Progenitor cell of endocrine pancreas (in vitro differentiated cells): Measurements from ENCODE around the gene ZNF467. TPM values are rescaled to one million over a fixed set of nuclear protein-coding genes. Genes with fewer than 3 reads are reported as not detected.

Source experiments
- DNase-seq: peaks from one replicate; pipeline ENCODE4 v3.0.0; 2021; ENCODE audit warnings: low spot score; ENCODE audit not compliant: unreplicated experiment
- H3K27ac Mint-ChIP-seq: 2 replicates; pipeline ENCODE4 v1.8.0; 2021; ENCODE audit warnings: mild to moderate bottlenecking, moderate library complexity, mixed read lengths
- H3K27me3 Mint-ChIP-seq: 2 replicates; pipeline ENCODE4 v1.8.0; 2021; ENCODE audit warnings: mixed read lengths
- H3K36me3 Mint-ChIP-seq: 2 replicates; pipeline ENCODE4 v1.8.0; 2022; ENCODE audit warnings: mixed read lengths; ENCODE audit not compliant: insufficient read depth
- H3K4me1 Mint-ChIP-seq: 2 replicates; pipeline ENCODE4 v1.8.0; 2021; ENCODE audit warnings: low read depth, mixed read lengths
- H3K4me3 Mint-ChIP-seq: 2 replicates; pipeline ENCODE4 v1.8.0; 2021; ENCODE audit warnings: low read depth, mild to moderate bottlenecking, moderate library complexity, mixed read lengths
- H3K9me3 Mint-ChIP-seq: 2 replicates; pipeline ENCODE4 v1.8.0; 2021; ENCODE audit warnings: low read depth, mixed read lengths
- CTCF ChIP-seq: fragments of 200-600 bp; sonication (generic); IDR thresholded peaks from one replicate; pipeline ENCODE4 v1.5.0; 2021; ENCODE audit warnings: antibody characterized with exemption, mild to moderate bottlenecking; ENCODE audit not compliant: unreplicated experiment
- total RNA-seq: library from RNA; stranded (reverse); gene quantifications from 2 replicates; pipeline ENCODE4 v1.2.1, GENCODE V29; 2021

ZNF467 gene
- total RNA-seq, 1 donor from 2014 or later: 16.1 TPM

- DNase-seq: no peak
- H3K36me3 Mint-ChIP-seq: no peaks in the 10 kb centered on the region
- no peak overlapping the region for H3K4me3 Mint-ChIP-seq
- TF ChIP-seq CTCF: no peak
- H3K27me3 Mint-ChIP-seq: peaks cover 44% of the 10 kb centered on the region
- H3K9me3 Mint-ChIP-seq: no peaks in the 10 kb centered on the region
- H3K4me1 Mint-ChIP-seq: no peaks in the 10 kb centered on the region
- H3K27ac Mint-ChIP-seq: no peak overlapping the region
Observed at GRCh38 chr7:149790754-149791360, 17.5 kb upstream of the ZNF467 start.

GRCh38 chr7:149790146-149790548 is 16.8 kb upstream of the ZNF467 start:
- H3K27me3 Mint-ChIP-seq: peaks cover 44% of the 10 kb centered on the region
- peak overlapping the region; percentile 35 for H3K4me3 Mint-ChIP-seq
- peak; percentile 78 for TF ChIP-seq CTCF

GRCh38 chr7:149789101-149789500 is 15.7 kb upstream of the ZNF467 start:
- Mint-ChIP-seq H3K27ac (no peak overlapping the region), H3K36me3 (no peaks in the 10 kb centered on the region), H3K9me3 (no peaks in the 10 kb centered on the region), H3K4me3 (no peak overlapping the region), H3K27me3 (peaks cover 35% of the 10 kb centered on the region), H3K4me1 (no peaks in the 10 kb centered on the region)
- DNase-seq: no peak
- TF ChIP-seq CTCF: no peak

More at GRCh38 chr7:149790146-149790548, 16.8 kb upstream of the ZNF467 start:
- H3K4me1 Mint-ChIP-seq: no peaks in the 10 kb centered on the region
- peak; percentile 70 for DNase-seq
- H3K9me3 Mint-ChIP-seq: no peaks in the 10 kb centered on the region
- H3K27ac Mint-ChIP-seq: no peak overlapping the region
- no peaks in the 10 kb centered on the region for H3K36me3 Mint-ChIP-seq

- Mint-ChIP-seq H3K4me3 (no peak overlapping the region), H3K27ac (no peak overlapping the region), H3K27me3 (peaks cover 29% of the 10 kb centered on the region), H3K9me3 (no peaks in the 10 kb centered on the region), H3K4me1 (no peaks in the 10 kb centered on the region), H3K36me3 (no peaks in the 10 kb centered on the region)
- no peak for DNase-seq
- no peak for TF ChIP-seq CTCF
Observed at GRCh38 chr7:149788300-149788851, 15.0 kb upstream of the ZNF467 start.

GRCh38 chr7:149787428-149788299 is 14.3 kb upstream of the ZNF467 start:
- no peaks in the 10 kb centered on the region for H3K9me3 Mint-ChIP-seq
- no peak for DNase-seq
- no peak overlapping the region for H3K4me3 Mint-ChIP-seq
- H3K27ac Mint-ChIP-seq: no peak overlapping the region
- no peak for TF ChIP-seq CTCF
- peaks cover 26% of the 10 kb centered on the region for H3K27me3 Mint-ChIP-seq
- no peaks in the 10 kb centered on the region for H3K36me3 Mint-ChIP-seq
- H3K4me1 Mint-ChIP-seq: no peaks in the 10 kb centered on the region
